Astrocyte (in vitro differentiated cells and primary cell): ENCODE data around the gene GNAO1. TPM values are rescaled to one million over a fixed set of nuclear protein-coding genes. Genes with fewer than 3 reads are reported as not detected.

Experiments
- DNase-seq: peaks from one replicate; pipeline ENCODE4 v3.0.0-alpha.2; 2010; ENCODE audit warnings: low read depth
- FAIRE-seq: peaks from 2 replicates; lab custom pipeline; 2011; peaks lifted over from hg19 to GRCh38; lab: Jason Lieb, UNC
- H2AFZ ChIP-seq: 2 replicates; pipeline ENCODE4 v1.6.0; 2012; ENCODE audit warnings: low read depth, low read length, inconsistent platforms
- H3K27ac ChIP-seq: 2 replicates; pipeline ENCODE4 v1.5.1; 2011; ENCODE audit warnings: low read depth, low read length, inconsistent platforms
- H3K27me3 ChIP-seq: 2 replicates; pipeline ENCODE4 v1.6.0; 2011; ENCODE audit warnings: low read length, inconsistent platforms; ENCODE audit not compliant: insufficient read depth
- H3K36me3 ChIP-seq: 2 replicates; pipeline ENCODE4 v1.5.1; 2011; ENCODE audit warnings: low read length, inconsistent platforms; ENCODE audit not compliant: insufficient read depth
- H3K4me1 ChIP-seq: 2 replicates; pipeline ENCODE4 v1.5.1; 2011; ENCODE audit warnings: low read length, inconsistent platforms; ENCODE audit not compliant: insufficient read depth
- H3K4me2 ChIP-seq: 2 replicates; pipeline ENCODE4 v1.6.0; 2012; ENCODE audit warnings: low read length, inconsistent platforms
- H3K4me3 ChIP-seq: 2 replicates; pipeline ENCODE4 v1.5.1; 2011; ENCODE audit warnings: low read depth, mild to moderate bottlenecking, low read length, inconsistent platforms; ENCODE audit not compliant: insufficient read depth
- H3K79me2 ChIP-seq: 2 replicates; pipeline ENCODE4 v1.6.0; 2012; ENCODE audit warnings: mild to moderate bottlenecking, low read length, inconsistent platforms; ENCODE audit not compliant: insufficient read depth
- H3K9ac ChIP-seq: 2 replicates; pipeline ENCODE4 v1.6.0; 2012; ENCODE audit warnings: mild to moderate bottlenecking, low read length, inconsistent platforms
- H3K9me3 ChIP-seq: 2 replicates; pipeline ENCODE4 v1.5.1; 2012; ENCODE audit warnings: low read depth, mild to moderate bottlenecking, low read length, inconsistent platforms; ENCODE audit not compliant: insufficient read depth
- H4K20me1 ChIP-seq: 2 replicates; pipeline ENCODE4 v1.6.0; 2012; ENCODE audit warnings: low read length, inconsistent platforms; ENCODE audit not compliant: insufficient read depth
- H3K27ac Mint-ChIP-seq: one replicate; pipeline ENCODE4 v1.8.0; 2021; ENCODE audit warnings: mild to moderate bottlenecking, mixed read lengths; ENCODE audit not compliant: unreplicated experiment
- H3K27me3 Mint-ChIP-seq: one replicate; pipeline ENCODE4 v1.8.0; 2021; ENCODE audit warnings: low read depth, mixed read lengths; ENCODE audit not compliant: unreplicated experiment
- H3K36me3 Mint-ChIP-seq: one replicate; pipeline ENCODE4 v1.8.0; 2021; ENCODE audit warnings: low read depth, mixed read lengths; ENCODE audit not compliant: unreplicated experiment
- H3K4me1 Mint-ChIP-seq: one replicate; pipeline ENCODE4 v1.8.0; 2021; ENCODE audit warnings: low read depth, mixed read lengths; ENCODE audit not compliant: unreplicated experiment
- H3K4me3 Mint-ChIP-seq: one replicate; pipeline ENCODE4 v1.8.0; 2021; ENCODE audit warnings: mild to moderate bottlenecking, moderate library complexity, mixed read lengths; ENCODE audit not compliant: unreplicated experiment
- H3K9me3 Mint-ChIP-seq: one replicate; pipeline ENCODE4 v1.8.0; 2021; ENCODE audit warnings: mild to moderate bottlenecking, mixed read lengths; ENCODE audit not compliant: unreplicated experiment
- EZH2 ChIP-seq: IDR thresholded peaks from 2 replicates; pipeline ENCODE4 v1.6.1; 2012; ENCODE audit warnings: mild to moderate bottlenecking, low read length, inconsistent platforms; ENCODE audit not compliant: insufficient read depth
- total RNA-seq: library from RNA; stranded (reverse); gene quantifications from 2 replicates; pipeline ENCODE4 v1.2.1, GENCODE V29; 2021
- TF ChIP-seq, protein P1 (sequence below): IDR thresholded peaks from 2 replicates; pipeline ENCODE4 v1.5.1; 2011; ENCODE audit warnings: low read depth, mild to moderate bottlenecking, inconsistent platforms, low read length, moderate library complexity; ENCODE audit not compliant: insufficient read depth

The GNAO1 gene
- total RNA-seq, 1 donor from 2014 or later: 1.7 TPM

DNA sequence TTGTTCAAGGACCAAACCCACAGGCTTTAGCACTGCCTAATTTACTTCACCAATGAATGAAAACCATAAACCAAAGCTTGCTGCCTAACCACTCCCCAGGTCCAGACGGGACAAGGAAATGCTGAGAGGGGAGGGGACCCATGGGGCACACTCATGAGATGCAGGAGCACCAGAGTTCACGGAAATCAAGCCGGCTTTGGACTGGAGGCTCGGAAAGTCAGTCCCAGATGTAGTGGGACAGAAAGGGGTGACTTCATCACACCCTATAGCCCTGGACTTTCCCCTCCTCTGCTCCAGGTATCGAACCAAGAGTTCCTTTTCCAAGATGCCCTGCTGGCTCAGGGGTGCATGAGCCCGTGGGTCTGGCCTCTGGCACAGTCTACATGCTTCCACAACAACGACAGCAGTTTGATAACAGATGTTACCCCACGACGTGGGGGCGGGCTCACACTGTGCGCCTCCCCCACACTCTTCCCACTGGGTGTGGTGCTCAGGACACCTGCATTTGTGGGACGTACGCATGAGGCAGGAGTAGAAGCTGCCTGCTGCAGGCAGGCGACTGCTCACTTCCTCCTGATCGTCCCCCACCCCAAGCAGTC is 170.9 kb downstream of the GNAO1 start:
- no peak overlapping the region for H3K4me3 ChIP-seq
- H3K27me3 ChIP-seq: no peaks in the 10 kb centered on the region
- peaks cover 22% of the 10 kb centered on the region for H3K36me3 ChIP-seq
- Mint-ChIP-seq H3K4me3 (no peak overlapping the region), H3K27me3 (no peaks in the 10 kb centered on the region), H3K9me3 (no peaks in the 10 kb centered on the region), H3K27ac (no peak overlapping the region), H3K36me3 (peaks cover 13% of the 10 kb centered on the region), H3K4me1 (no peaks in the 10 kb centered on the region)
- peaks cover 8% of the 10 kb centered on the region for H4K20me1 ChIP-seq
- H3K27ac ChIP-seq: no peak overlapping the region
- no peak for DNase-seq
- no peaks in the 10 kb centered on the region for H3K79me2 ChIP-seq
- H3K9ac ChIP-seq: no peak overlapping the region
- TF ChIP-seq, protein P1, sequence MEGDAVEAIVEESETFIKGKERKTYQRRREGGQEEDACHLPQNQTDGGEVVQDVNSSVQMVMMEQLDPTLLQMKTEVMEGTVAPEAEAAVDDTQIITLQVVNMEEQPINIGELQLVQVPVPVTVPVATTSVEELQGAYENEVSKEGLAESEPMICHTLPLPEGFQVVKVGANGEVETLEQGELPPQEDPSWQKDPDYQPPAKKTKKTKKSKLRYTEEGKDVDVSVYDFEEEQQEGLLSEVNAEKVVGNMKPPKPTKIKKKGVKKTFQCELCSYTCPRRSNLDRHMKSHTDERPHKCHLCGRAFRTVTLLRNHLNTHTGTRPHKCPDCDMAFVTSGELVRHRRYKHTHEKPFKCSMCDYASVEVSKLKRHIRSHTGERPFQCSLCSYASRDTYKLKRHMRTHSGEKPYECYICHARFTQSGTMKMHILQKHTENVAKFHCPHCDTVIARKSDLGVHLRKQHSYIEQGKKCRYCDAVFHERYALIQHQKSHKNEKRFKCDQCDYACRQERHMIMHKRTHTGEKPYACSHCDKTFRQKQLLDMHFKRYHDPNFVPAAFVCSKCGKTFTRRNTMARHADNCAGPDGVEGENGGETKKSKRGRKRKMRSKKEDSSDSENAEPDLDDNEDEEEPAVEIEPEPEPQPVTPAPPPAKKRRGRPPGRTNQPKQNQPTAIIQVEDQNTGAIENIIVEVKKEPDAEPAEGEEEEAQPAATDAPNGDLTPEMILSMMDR: no peak
- TF ChIP-seq EZH2: no peak
- FAIRE-seq: no peak
- H3K9me3 ChIP-seq: no peaks in the 10 kb centered on the region
- H3K4me2 ChIP-seq: no peak overlapping the region
- no peak overlapping the region for H2AFZ ChIP-seq
- H3K4me1 ChIP-seq: peaks cover 11% of the 10 kb centered on the region

- no peaks in the 10 kb centered on the region for H3K4me1 Mint-ChIP-seq
- Histone ChIP-seq H3K27ac (no peak overlapping the region), H3K4me1 (peaks cover 6% of the 10 kb centered on the region), H3K9me3 (no peaks in the 10 kb centered on the region), H2AFZ (no peak overlapping the region), H4K20me1 (peaks cover 8% of the 10 kb centered on the region), H3K79me2 (no peaks in the 10 kb centered on the region), H3K9ac (no peak overlapping the region), H3K4me3 (no peak overlapping the region), H3K27me3 (no peaks in the 10 kb centered on the region), H3K4me2 (no peak overlapping the region), H3K36me3 (peaks cover 22% of the 10 kb centered on the region)
- no peak overlapping the region for H3K27ac Mint-ChIP-seq
- DNase-seq (no peak), FAIRE-seq (no peak)
- no peak overlapping the region for H3K4me3 Mint-ChIP-seq
- H3K36me3 Mint-ChIP-seq: peaks cover 15% of the 10 kb centered on the region
- TF ChIP-seq, protein P1: no peak
- H3K27me3 Mint-ChIP-seq: no peaks in the 10 kb centered on the region
- H3K9me3 Mint-ChIP-seq: no peaks in the 10 kb centered on the region
Observed at GRCh38 chr16:56362706-56363105, 171.4 kb downstream of the GNAO1 start.

DNA sequence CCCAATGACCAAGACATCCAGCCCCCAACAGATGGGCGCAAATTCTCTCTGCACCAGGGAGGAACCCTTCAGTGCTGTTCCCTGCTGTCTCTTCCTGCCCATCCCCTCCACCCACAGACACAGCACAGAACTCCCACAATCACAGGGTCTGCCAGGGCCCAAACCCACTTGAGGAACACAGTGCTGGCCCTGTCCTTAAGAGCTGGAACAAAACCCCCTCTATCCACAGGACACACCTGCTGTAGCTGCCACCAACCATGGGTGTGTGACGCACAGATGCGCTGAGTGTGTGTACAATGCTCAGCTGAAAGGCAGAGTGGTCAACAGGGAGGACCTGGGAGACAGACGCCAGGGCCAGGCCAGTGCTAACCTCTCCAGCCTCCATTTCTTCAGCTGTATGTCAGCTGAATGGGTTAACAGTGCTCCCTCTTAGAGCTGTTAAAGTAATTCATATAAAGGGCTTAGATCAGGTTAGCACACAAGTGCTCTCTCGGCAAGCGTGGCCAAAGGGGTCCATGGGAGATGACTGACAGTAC is 172.0 kb downstream of the GNAO1 start:
- H3K4me1 ChIP-seq: peaks cover 4% of the 10 kb centered on the region
- Mint-ChIP-seq H3K36me3 (peaks cover 18% of the 10 kb centered on the region), H3K27ac (no peak overlapping the region), H3K9me3 (no peaks in the 10 kb centered on the region), H3K4me1 (no peaks in the 10 kb centered on the region), H3K27me3 (no peaks in the 10 kb centered on the region), H3K4me3 (no peak overlapping the region)
- no peak overlapping the region for H3K9ac ChIP-seq
- no peak overlapping the region for H3K4me2 ChIP-seq
- no peak for FAIRE-seq
- H3K4me3 ChIP-seq: no peak overlapping the region
- H3K36me3 ChIP-seq: peaks cover 22% of the 10 kb centered on the region
- peaks cover 8% of the 10 kb centered on the region for H4K20me1 ChIP-seq
- DNase-seq: no peak
- no peaks in the 10 kb centered on the region for H3K79me2 ChIP-seq
- TF ChIP-seq EZH2: no peak
- TF ChIP-seq, protein P1: no peak
- no peaks in the 10 kb centered on the region for H3K9me3 ChIP-seq
- H2AFZ ChIP-seq: no peak overlapping the region
- H3K27ac ChIP-seq: no peak overlapping the region
- no peaks in the 10 kb centered on the region for H3K27me3 ChIP-seq
